Measurements from ENCODE around the gene ABCA5. TPM values are rescaled to one million over a fixed set of nuclear protein-coding genes. Genes with fewer than 3 reads are reported as not detected.

The ABCA5 gene
- total and polyA plus RNA-seq, 10 of the 15 experiments (the other 5 are each of a cell fraction or from before 2014, with no cell fraction given) = 11.8 to 31.1 (median 18.1) TPM

GRCh38 chr17:69333561-69333960, 6.6 kb upstream of the ABCA5 start:
- TF ChIP-seq KAT2A (conservative IDR thresholded peaks at IDR 0.05; ENCODE audit: control insufficient read depth, low read depth, low read length) = no peak
- no peak for TF ChIP-seq STAT1 (conservative IDR thresholded peaks at IDR 0.05)
- TF ChIP-seq POLR2A (IDR thresholded peaks at IDR 0.05; ENCODE audit: low read depth, low read length) = no peak
- TF ChIP-seq ATF3 (IDR thresholded peaks at IDR 0.05; ENCODE audit: borderline replicate concordance, extremely low read depth, low read depth, low read length) = no peak
- no peak for TF ChIP-seq GATAD2B (conservative IDR thresholded peaks at IDR 0.05; ENCODE audit: low read depth)
- TF ChIP-seq CHD1 (IDR thresholded peaks at IDR 0.05; ENCODE audit: low read depth, low read length) = no peak
- TF ChIP-seq MAX (IDR thresholded peaks at IDR 0.05; ENCODE audit: low read depth, low read length) = no peak
- no peak for TF ChIP-seq BCL3 (IDR thresholded peaks at IDR 0.05; ENCODE audit: borderline replicate concordance, insufficient read depth, low read depth, low read length, poor library complexity, severe bottlenecking)
- no peak for TF ChIP-seq SREBF1 (IDR thresholded peaks at IDR 0.05; ENCODE audit: low read length)
- TF ChIP-seq NR2C1 (IDR thresholded peaks at IDR 0.05) = no peak
- no peak for TF ChIP-seq LARP7 (IDR thresholded peaks at IDR 0.05)
- no peak for TF ChIP-seq ZBTB40 (IDR thresholded peaks at IDR 0.05; ENCODE audit: borderline replicate concordance)
- H3K79me2 ChIP-seq (ENCODE audit: control insufficient read depth, insufficient read depth, low read length) = no peaks in the 10 kb centered on the region
- no peak for ATAC-seq
- no peaks in the 10 kb centered on the region; the same call in 2 of the 3 replicates for H3K9me3 ChIP-seq (replicated peaks; ENCODE audit: control insufficient read depth, insufficient read depth, low read length)
- RAD21 ChIA-PET (ENCODE audit: unreplicated experiment) = no interaction called here
- CTCF ChIA-PET = interaction anchor here (0.8 to 5.1 kb wide), 3 partner anchors 61 to 189 kb away, joined by 3 to 71 read pairs (median 4); no protein-coding TSS in a partner anchor
- no peak overlapping the region for H3K4me3 ChIP-seq
- SMC1A ChIA-PET (ENCODE audit: uncharacterized antibody, unreplicated experiment) = interaction anchor here (0.6 kb wide), 1 partner anchor 23 kb away, joined by 4 read pairs; no protein-coding TSS in a partner anchor
- no peaks in the 10 kb centered on the region for H3K36me3 ChIP-seq (ENCODE audit: control insufficient read depth in 2 of 2, insufficient read depth in 2 of 2, low read length in 1 of 2)
- no peak overlapping the region for H2AFZ ChIP-seq (ENCODE audit: control insufficient read depth, low read depth, low read length)
- POLR2A ChIA-PET = no interaction called here
- H3K27me3 ChIP-seq (replicated peaks in 1 of 2; ENCODE audit: control insufficient read depth in 2 of 2, insufficient read depth in 2 of 2, low read length in 1 of 2) = no peaks in the 10 kb centered on the region
- in situ Hi-C loops (cut with MboI) = no loop called here
- H3K27ac ChIP-seq (ENCODE audit: control insufficient read depth, insufficient read depth) = no peak overlapping the region
- H3K4me1 ChIP-seq (ENCODE audit: control insufficient read depth, insufficient read depth, low read length) = no peaks in the 10 kb centered on the region
- H4K20me1 ChIP-seq (ENCODE audit: control insufficient read depth, insufficient read depth) = no peaks in the 10 kb centered on the region
- H3K9ac ChIP-seq (ENCODE audit: control insufficient read depth, insufficient read depth, low read length) = no peak overlapping the region
- intact Hi-C loops (cut with micrococcal nuclease; ENCODE audit: unreplicated experiment) = no loop called here
- FAIRE-seq = no peak
- DNase-seq (ENCODE audit: low read depth, low spot score) = no peak
- H3K4me2 ChIP-seq (ENCODE audit: control insufficient read depth, insufficient read depth) = no peak overlapping the region
- no TSS peak for BruUV-seq (replicated peaks)

Measured in GM12878 (cell line).